ENCODE results near the gene PRG2. TPM values are rescaled to one million over a fixed set of nuclear protein-coding genes. Genes with fewer than 3 reads are reported as not detected.

PRG2 gene
- total RNA-seq, 1 donor, result not detected

DNA sequence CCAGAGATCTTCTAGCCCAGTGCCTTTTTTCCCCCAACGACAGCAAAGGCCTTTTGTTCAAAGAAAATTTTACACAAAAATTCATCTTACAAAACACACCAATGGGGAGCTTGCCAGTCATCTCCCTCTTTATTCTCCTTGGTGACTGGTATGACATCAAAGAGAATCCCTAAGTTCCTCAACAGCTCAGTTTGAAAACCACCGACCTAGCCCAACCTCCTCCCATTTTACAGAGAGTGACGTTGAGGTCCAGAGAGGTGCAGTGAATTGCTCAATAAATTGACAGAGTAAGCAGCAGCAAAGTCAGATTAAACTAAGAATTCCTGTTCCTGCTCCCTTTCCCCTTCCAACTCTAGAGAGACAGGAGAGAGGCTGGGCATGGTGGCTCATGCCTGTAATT lies 28.7 kb upstream of the PRG2 start:
- TF ChIP-seq CTCF (IDR thresholded peaks at IDR 0.05; ENCODE audit: extremely low read depth, low read depth, low read length), result no peak
- Histone ChIP-seq H3K4me3 (ENCODE audit: insufficient read depth, low read length) (no peak overlapping the region), H3K4me1 (ENCODE audit: insufficient read depth, low read length) (peaks cover 2% of the 10 kb centered on the region), H3K36me3 (ENCODE audit: insufficient read depth, low read length) (peaks cover 67% of the 10 kb centered on the region), H4K20me1 (ENCODE audit: insufficient read depth, low read length) (no peaks in the 10 kb centered on the region), H3K27ac (ENCODE audit: low read depth, low read length) (no peak overlapping the region), H3K4me2 (ENCODE audit: insufficient read depth, low read length) (no peak overlapping the region), H3K9me3 (ENCODE audit: low read depth, low read length) (no peaks in the 10 kb centered on the region), H2AFZ (ENCODE audit: low read length) (no peak overlapping the region), H3K79me2 (ENCODE audit: insufficient read depth, low read length) (peaks cover 8% of the 10 kb centered on the region), H3K27me3 (ENCODE audit: insufficient read depth, low read length) (no peaks in the 10 kb centered on the region)
- no peak for DNase-seq (ENCODE audit: insufficient read length, low spot score, missing footprints)

GRCh38 chr11:57418131-57418530 lies 27.7 kb upstream of the PRG2 start:
- Histone ChIP-seq H3K79me2 (ENCODE audit: insufficient read depth, low read length) (peaks cover 8% of the 10 kb centered on the region), H4K20me1 (ENCODE audit: insufficient read depth, low read length) (peaks cover 4% of the 10 kb centered on the region), H3K27ac (ENCODE audit: low read depth, low read length) (no peak overlapping the region), H3K27me3 (ENCODE audit: insufficient read depth, low read length) (no peaks in the 10 kb centered on the region), H2AFZ (ENCODE audit: low read length) (no peak overlapping the region), H3K4me3 (ENCODE audit: insufficient read depth, low read length) (no peak overlapping the region), H3K4me1 (ENCODE audit: insufficient read depth, low read length) (no peaks in the 10 kb centered on the region), H3K36me3 (ENCODE audit: insufficient read depth, low read length) (peaks cover 68% of the 10 kb centered on the region), H3K4me2 (ENCODE audit: insufficient read depth, low read length) (no peak overlapping the region), H3K9me3 (ENCODE audit: low read depth, low read length) (no peaks in the 10 kb centered on the region)
- no peak for TF ChIP-seq CTCF (IDR thresholded peaks at IDR 0.05; ENCODE audit: extremely low read depth, low read depth, low read length)
- DNase-seq (ENCODE audit: insufficient read length, low spot score, missing footprints), result no peak

DNA sequence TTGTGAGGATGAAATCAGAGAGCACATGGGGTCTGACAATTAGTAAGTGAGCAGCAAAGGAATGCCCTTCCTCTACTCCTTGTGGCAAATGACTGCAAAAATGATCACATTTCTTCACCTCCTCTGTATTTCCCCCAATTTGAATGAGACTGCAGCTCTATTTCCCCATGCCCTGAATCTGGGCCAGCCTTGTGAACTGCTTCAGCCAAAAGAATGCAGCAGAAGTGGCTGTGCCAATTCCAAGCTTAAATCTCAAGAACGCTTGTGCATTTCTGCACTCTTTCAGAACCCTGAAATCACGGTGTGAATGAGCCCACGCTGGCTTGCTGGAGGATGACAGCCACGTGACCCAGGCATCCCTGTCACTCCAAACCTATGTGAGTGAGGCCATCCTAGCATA lies 26.6 kb upstream of the PRG2 start:
- Histone ChIP-seq H3K36me3 (ENCODE audit: insufficient read depth, low read length) (peaks cover 68% of the 10 kb centered on the region), H3K27ac (ENCODE audit: low read depth, low read length) (no peak overlapping the region), H3K4me3 (ENCODE audit: insufficient read depth, low read length) (no peak overlapping the region), H3K4me1 (ENCODE audit: insufficient read depth, low read length) (no peaks in the 10 kb centered on the region), H3K9me3 (ENCODE audit: low read depth, low read length) (no peaks in the 10 kb centered on the region), H3K79me2 (ENCODE audit: insufficient read depth, low read length) (peaks cover 4% of the 10 kb centered on the region), H3K4me2 (ENCODE audit: insufficient read depth, low read length) (no peak overlapping the region), H3K27me3 (ENCODE audit: insufficient read depth, low read length) (no peaks in the 10 kb centered on the region), H4K20me1 (ENCODE audit: insufficient read depth, low read length) (peaks cover 4% of the 10 kb centered on the region), H2AFZ (ENCODE audit: low read length) (no peak overlapping the region)
- TF ChIP-seq CTCF (IDR thresholded peaks at IDR 0.05; ENCODE audit: extremely low read depth, low read depth, low read length), result no peak
- DNase-seq (ENCODE audit: insufficient read length, low spot score, missing footprints), result no peak

- DNase-seq (ENCODE audit: insufficient read length, low spot score, missing footprints), result no peak
- H3K36me3 ChIP-seq (ENCODE audit: insufficient read depth, low read length), result peaks cover 72% of the 10 kb centered on the region
- peaks cover 4% of the 10 kb centered on the region for H3K79me2 ChIP-seq (ENCODE audit: insufficient read depth, low read length)
- H3K27me3 ChIP-seq (ENCODE audit: insufficient read depth, low read length), result no peaks in the 10 kb centered on the region
- no peak overlapping the region for H2AFZ ChIP-seq (ENCODE audit: low read length)
- H3K4me3 ChIP-seq (ENCODE audit: insufficient read depth, low read length), result no peak overlapping the region
- no peaks in the 10 kb centered on the region for H3K4me1 ChIP-seq (ENCODE audit: insufficient read depth, low read length)
- H4K20me1 ChIP-seq (ENCODE audit: insufficient read depth, low read length), result peaks cover 4% of the 10 kb centered on the region
- no peaks in the 10 kb centered on the region for H3K9me3 ChIP-seq (ENCODE audit: low read depth, low read length)
- no peak for TF ChIP-seq CTCF (IDR thresholded peaks at IDR 0.05; ENCODE audit: extremely low read depth, low read depth, low read length)
- H3K27ac ChIP-seq (ENCODE audit: low read depth, low read length), result peak overlapping the region; percentile 23
- H3K4me2 ChIP-seq (ENCODE audit: insufficient read depth, low read length), result no peak overlapping the region
Measured at GRCh38 chr11:57416436-57416835, 26.0 kb upstream of the PRG2 start.
